MM.1S (cell line): ENCODE data around the gene DEXI.

Experiments used
- DNase-seq: peaks from one replicate; pipeline ENCODE4 v3.0.0-alpha.2; 2015
- H2AFZ ChIP-seq: fragments of 300-600 bp; sonication (generic); 2 replicates; pipeline ENCODE4 v1.6.0; 2016; ENCODE audit warnings: antibody characterized with exemption, low read length
- H3F3A ChIP-seq: fragments of 300-600 bp; sonication (generic); 2 replicates; pipeline ENCODE4 v1.6.1; 2016; ENCODE audit warnings: mild to moderate bottlenecking, antibody characterized with exemption, low read length, moderate library complexity, mixed read lengths; ENCODE audit not compliant: insufficient read depth
- H3K27ac ChIP-seq: fragments of 300-600 bp; sonication (generic); 2 replicates; pipeline ENCODE4 v1.5.1; 2016; ENCODE audit warnings: mild to moderate bottlenecking, low read length
- H3K27me3 ChIP-seq: fragments of 300-600 bp; sonication (generic); replicated peaks from 2 replicates; pipeline ENCODE4 v1.6.0; 2016; ENCODE audit warnings: low read length; ENCODE audit not compliant: insufficient read depth
- H3K36me3 ChIP-seq: fragments of 300-600 bp; sonication (generic); replicated peaks from 2 replicates; pipeline ENCODE4 v1.6.1; 2016; ENCODE audit warnings: mild to moderate bottlenecking, low read length, mixed read lengths; ENCODE audit not compliant: insufficient read depth
- H3K4me1 ChIP-seq: fragments of 300-600 bp; sonication (generic); 2 replicates; pipeline ENCODE4 v1.6.1; 2016; ENCODE audit warnings: low read length, mixed read lengths
- H3K4me2 ChIP-seq: fragments of 300-600 bp; sonication (generic); 2 replicates; pipeline ENCODE4 v1.6.0; 2016; ENCODE audit warnings: low read depth, low read length
- H3K4me3 ChIP-seq: fragments of 300-600 bp; sonication (generic); 2 replicates; pipeline ENCODE4 v1.5.1; 2016; ENCODE audit warnings: low read length, mixed read lengths
- H3K79me2 ChIP-seq: fragments of 300-600 bp; sonication (generic); 2 replicates; pipeline ENCODE4 v1.6.1; 2016; ENCODE audit warnings: mixed run types, low read length, mixed read lengths
- H3K9ac ChIP-seq: fragments of 300-600 bp; sonication (generic); 2 replicates; pipeline ENCODE4 v1.6.1; 2016; ENCODE audit warnings: low read length, mixed read lengths
- H3K9me2 ChIP-seq: fragments of 300-600 bp; sonication (generic); replicated peaks from 2 replicates; pipeline ENCODE4 v1.6.1; 2016; ENCODE audit warnings: mild to moderate bottlenecking, low read length, mixed read lengths; ENCODE audit not compliant: insufficient read depth
- H3K9me3 ChIP-seq: fragments of 300-600 bp; sonication (generic); replicated peaks from 2 replicates; pipeline ENCODE4 v1.6.1; 2016; ENCODE audit warnings: mild to moderate bottlenecking, low read length, mixed read lengths; ENCODE audit not compliant: insufficient read depth
- H4K20me1 ChIP-seq: fragments of 300-600 bp; sonication (generic); 2 replicates; pipeline ENCODE4 v1.6.1; 2016; ENCODE audit warnings: mild to moderate bottlenecking, low read length, moderate library complexity, mixed read lengths; ENCODE audit not compliant: insufficient read depth
- CTCF ChIP-seq: fragments of 300-600 bp; sonication (generic); IDR thresholded peaks from 2 replicates; pipeline ENCODE4 v1.5.1; 2016; ENCODE audit warnings: antibody characterized with exemption, low read length, mixed read lengths
- EZH2 ChIP-seq: fragments of 300-600 bp; sonication (generic); optimal IDR thresholded peaks from 2 replicates; pipeline ENCODE3; 2017; ENCODE audit warnings: low read depth, mild to moderate bottlenecking, antibody characterized with exemption, low read length, mixed read lengths
- EZH2phosphoT487 ChIP-seq: fragments of 300-600 bp; sonication (generic); IDR thresholded peaks from 2 replicates; pipeline ENCODE4 v1.6.1; 2018; ENCODE audit warnings: antibody characterized with exemption, low read length

Gene DEXI

GRCh38 chr16:10966129-10966528 lies 23.9 kb upstream of the DEXI start:
- no peak for DNase-seq
- peak overlapping the region; percentile 96 for H3K27ac ChIP-seq
- peaks cover 31% of the 10 kb centered on the region for H3K4me1 ChIP-seq

GRCh38 chr16:10965440-10966061 lies 23.3 kb upstream of the DEXI start:
- no peaks in the 10 kb centered on the region for H3K9me2 ChIP-seq
- H3K9ac ChIP-seq = peak overlapping the region; percentile 85
- peaks cover 13% of the 10 kb centered on the region for H3K79me2 ChIP-seq
- H3K4me1 ChIP-seq = peaks cover 31% of the 10 kb centered on the region
- TF ChIP-seq EZH2 = no peak
- TF ChIP-seq EZH2phosphoT487 = no peak
- no peak for TF ChIP-seq CTCF
- H3K4me3 ChIP-seq = peak overlapping the region; percentile 33; the same call in 1 of the 2 replicates
- DNase-seq = peak; percentile 95
- no peaks in the 10 kb centered on the region for H4K20me1 ChIP-seq
- no peak overlapping the region for H2AFZ ChIP-seq
- H3K27me3 ChIP-seq = no peaks in the 10 kb centered on the region
- H3K27ac ChIP-seq = peak overlapping the region; percentile 96
- H3K36me3 ChIP-seq = peaks cover 4% of the 10 kb centered on the region; the same call in 1 of the 2 replicates
- H3F3A ChIP-seq = peaks cover 21% of the 10 kb centered on the region
- H3K4me2 ChIP-seq = peak overlapping the region; percentile 82
- no peaks in the 10 kb centered on the region for H3K9me3 ChIP-seq

More at GRCh38 chr16:10966129-10966528, 23.9 kb upstream of the DEXI start:
- H3K4me2 ChIP-seq = peak overlapping the region; percentile 82
- no peak overlapping the region for H2AFZ ChIP-seq
- H4K20me1 ChIP-seq = no peaks in the 10 kb centered on the region
- peaks cover 13% of the 10 kb centered on the region for H3K79me2 ChIP-seq
- H3K27me3 ChIP-seq = no peaks in the 10 kb centered on the region
- no peaks in the 10 kb centered on the region for H3K9me2 ChIP-seq
- H3F3A ChIP-seq = peaks cover 21% of the 10 kb centered on the region
- H3K9me3 ChIP-seq = no peaks in the 10 kb centered on the region
- peaks cover 4% of the 10 kb centered on the region; the same call in 1 of the 2 replicates for H3K36me3 ChIP-seq
- H3K4me3 ChIP-seq = no peak overlapping the region
- peak overlapping the region; percentile 85 for H3K9ac ChIP-seq
- TF ChIP-seq EZH2phosphoT487 (no peak), CTCF (no peak), EZH2 (no peak)

- H2AFZ ChIP-seq = no peak overlapping the region
- H3K79me2 ChIP-seq = peaks cover 13% of the 10 kb centered on the region
- no peaks in the 10 kb centered on the region for H3K9me3 ChIP-seq
- peaks cover 4% of the 10 kb centered on the region; the same call in 1 of the 2 replicates for H3K36me3 ChIP-seq
- peaks cover 31% of the 10 kb centered on the region for H3K4me1 ChIP-seq
- peak overlapping the region; percentile 82 for H3K4me2 ChIP-seq
- peak overlapping the region; percentile 85 for H3K9ac ChIP-seq
- peaks cover 21% of the 10 kb centered on the region for H3F3A ChIP-seq
- H3K9me2 ChIP-seq = no peaks in the 10 kb centered on the region
- H3K4me3 ChIP-seq = peak overlapping the region; percentile 33; the same call in 1 of the 2 replicates
- H3K27me3 ChIP-seq = no peaks in the 10 kb centered on the region
- H3K27ac ChIP-seq = peak overlapping the region; percentile 96
- TF ChIP-seq CTCF (no peak), EZH2 (no peak), EZH2phosphoT487 (no peak)
- no peaks in the 10 kb centered on the region for H4K20me1 ChIP-seq
- DNase-seq = peak; percentile 78
These were observed 22.6 kb upstream of the DEXI start for GRCh38 chr16:10964891-10965326.
